Measurements from ENCODE around the gene MSRB2.

GRCh38 chr10:23136462-23136861 lies 41.1 kb downstream of the MSRB2 start:
- TF ChIP-seq, protein P1, sequence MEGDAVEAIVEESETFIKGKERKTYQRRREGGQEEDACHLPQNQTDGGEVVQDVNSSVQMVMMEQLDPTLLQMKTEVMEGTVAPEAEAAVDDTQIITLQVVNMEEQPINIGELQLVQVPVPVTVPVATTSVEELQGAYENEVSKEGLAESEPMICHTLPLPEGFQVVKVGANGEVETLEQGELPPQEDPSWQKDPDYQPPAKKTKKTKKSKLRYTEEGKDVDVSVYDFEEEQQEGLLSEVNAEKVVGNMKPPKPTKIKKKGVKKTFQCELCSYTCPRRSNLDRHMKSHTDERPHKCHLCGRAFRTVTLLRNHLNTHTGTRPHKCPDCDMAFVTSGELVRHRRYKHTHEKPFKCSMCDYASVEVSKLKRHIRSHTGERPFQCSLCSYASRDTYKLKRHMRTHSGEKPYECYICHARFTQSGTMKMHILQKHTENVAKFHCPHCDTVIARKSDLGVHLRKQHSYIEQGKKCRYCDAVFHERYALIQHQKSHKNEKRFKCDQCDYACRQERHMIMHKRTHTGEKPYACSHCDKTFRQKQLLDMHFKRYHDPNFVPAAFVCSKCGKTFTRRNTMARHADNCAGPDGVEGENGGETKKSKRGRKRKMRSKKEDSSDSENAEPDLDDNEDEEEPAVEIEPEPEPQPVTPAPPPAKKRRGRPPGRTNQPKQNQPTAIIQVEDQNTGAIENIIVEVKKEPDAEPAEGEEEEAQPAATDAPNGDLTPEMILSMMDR (IDR thresholded peaks at IDR 0.05): no peak
- TF ChIP-seq EZH2 (IDR thresholded peaks at IDR 0.05; ENCODE audit: borderline replicate concordance, insufficient read depth, low read depth, low read length, poor library complexity, severe bottlenecking): no peak
